Adipose tissue (tissue), 3 donors: ENCODE measurements around the gene ELOF1. TPM values are rescaled to one million over a fixed set of nuclear protein-coding genes. Genes with fewer than 3 reads are reported as not detected.

Experiments
- H3K27ac ChIP-seq: one replicate; pipeline ENCODE4 v1.5.1; 2013; ENCODE audit warnings: low read depth, low read length
- WGBS, 3 donors: extraction: QIAGEN DNeasy Blood & Tissue Kit; methylation state at CpG; one replicate each; pipeline ENCODE4 v1.1.7; 2013; 5-methylcytosine and 5-hydroxymethylcytosine counted together
- polyA plus RNA-seq, 3 donors: library from polyadenylated mRNA; stranded (reverse); fragments of 200-250 nt; gene quantifications; one replicate each; pipeline ENCODE4 v1.2.3, GENCODE V29; 2013
- donor health status: healthy with polysubstance abuse.
- donor health status: Bipolar disorder and iron deficiency.
- donor health status: healthy.

Gene ELOF1
- polyA plus RNA-seq, 3 donors, result 52.6 to 55.2 (median 55.1) TPM

DNA sequence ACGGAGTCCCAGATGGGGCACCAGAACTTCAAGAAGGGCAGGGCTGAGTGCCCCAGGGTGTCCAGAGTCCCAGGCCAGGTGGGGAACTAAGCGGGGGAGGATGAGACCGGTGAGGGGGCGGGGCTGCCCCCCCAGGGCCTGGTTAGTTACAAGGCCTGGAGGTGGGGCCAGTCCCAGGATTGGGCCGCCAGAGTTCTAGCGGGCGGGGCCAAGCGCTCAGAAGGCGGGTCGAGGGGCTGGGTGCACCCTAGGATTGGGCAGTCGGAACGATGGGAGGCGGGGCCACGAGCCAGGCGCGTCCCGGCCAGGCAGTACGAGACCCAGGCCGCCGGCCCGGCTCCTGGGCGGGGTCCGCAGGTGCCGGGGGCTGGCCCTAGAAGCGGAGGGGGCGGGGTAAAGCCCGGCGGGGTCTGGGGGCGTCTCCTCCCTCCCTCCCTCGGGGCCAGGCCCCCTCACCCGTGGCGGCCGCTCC, 54.0 kb downstream of the ELOF1 start:
- 0 to 4% (median 1%) methylated on average over 16 to 33 of the region's 33 CpGs for WGBS, 3 donors
- H3K27ac ChIP-seq, result peak overlapping the region; percentile 51

DNA sequence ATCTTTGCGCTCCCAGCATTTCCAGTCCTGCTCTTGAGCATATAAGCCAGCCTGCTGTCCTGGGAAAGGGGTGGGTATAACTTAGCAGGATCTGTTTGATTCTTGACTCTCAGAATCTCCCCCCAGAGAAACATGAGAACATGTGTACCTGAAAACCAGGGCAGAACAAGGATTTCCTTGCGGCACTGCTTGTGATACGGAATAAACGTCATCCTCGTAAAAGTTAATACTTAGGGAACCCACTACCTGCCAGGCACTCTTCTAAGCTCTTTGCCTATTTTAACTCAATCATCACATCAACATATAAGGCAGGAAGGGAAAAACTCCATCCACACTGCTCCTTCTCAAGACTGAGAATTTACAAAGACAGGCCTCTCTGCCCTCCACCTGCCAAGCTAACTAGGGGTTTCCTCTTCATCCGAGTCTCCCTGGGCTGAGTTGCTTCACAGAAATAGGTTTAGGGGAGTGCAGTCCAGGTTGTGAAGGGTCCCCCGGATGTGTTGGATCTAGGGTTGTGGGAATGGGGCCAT, 54.5 kb downstream of the ELOF1 start:
- H3K27ac ChIP-seq, result no peak overlapping the region
- 34 to 56% (median 53%) methylated on average over 7 of the region's 7 CpGs for WGBS, 3 donors

Other genes starting within 250 kb of the ELOF1 start
- gene RAB3D, start 219.6 kb downstream of the ELOF1 start, polyA plus RNA-seq, result 10 to 100 TPM in 2 of 3 donors, 1 to 10 TPM in 1; 4.6 to 29.6 (median 10.3) TPM
- 10 to 100 TPM; 61.4 to 97.8 (median 69.7) TPM for gene TMEM205, start 213.0 kb downstream of the ELOF1 start, polyA plus RNA-seq
- gene CCDC159, start 212.7 kb downstream of the ELOF1 start, polyA plus RNA-seq, result 10 to 100 TPM; 15.8 to 43.5 (median 20.9) TPM
- 10 to 100 TPM in 2 of 3 donors, 1 to 10 TPM in 1; 5.9 to 18.3 (median 17.9) TPM for gene PLPPR2, start 203.8 kb downstream of the ELOF1 start, polyA plus RNA-seq
- 1 to 10 TPM; 1.4 to 2.4 (median 2.1) TPM for gene SWSAP1, start 184.6 kb downstream of the ELOF1 start, polyA plus RNA-seq
- gene EPOR, start 174.9 kb downstream of the ELOF1 start, polyA plus RNA-seq, result 10 to 100 TPM in 1 of 3 donors, 1 to 10 TPM in 2; 8.0 to 10.5 (median 8.7) TPM
- gene RGL3, start 139.9 kb downstream of the ELOF1 start, polyA plus RNA-seq, result 10 to 100 TPM; 12.9 to 30.4 (median 23.6) TPM
- under 1 TPM in 2 of 3 donors, not detected in 1; 0.15 to 0.30 TPM for gene ODAD3, start 124.1 kb downstream of the ELOF1 start, polyA plus RNA-seq
- gene PRKCSH, start 123.6 kb downstream of the ELOF1 start, polyA plus RNA-seq, result 100 to 1,000 TPM; 111 to 154 (median 149) TPM
- gene ELAVL3, start 78.2 kb downstream of the ELOF1 start, polyA plus RNA-seq, result under 1 TPM in 1 of 3 donors, not detected in 2; 0.03 TPM
- gene ZNF653, start 53.4 kb downstream of the ELOF1 start, polyA plus RNA-seq, result 1 to 10 TPM; 5.8 to 8.0 (median 6.5) TPM
- 10 to 100 TPM; 48.1 to 56.4 (median 50.4) TPM for gene ECSIT, start 30.1 kb downstream of the ELOF1 start, polyA plus RNA-seq
- gene CNN1, start 20.4 kb downstream of the ELOF1 start, polyA plus RNA-seq, result 10 to 100 TPM in 2 of 3 donors, 1 to 10 TPM in 1; 4.3 to 39.0 (median 21.4) TPM
- gene ACP5, start 18.4 kb upstream of the ELOF1 start, polyA plus RNA-seq, result 10 to 100 TPM in 1 of 3 donors, 1 to 10 TPM in 2; 9.7 to 19.6 (median 9.9) TPM
- gene ZNF627, start 38.3 kb upstream of the ELOF1 start, polyA plus RNA-seq, result 1 to 10 TPM; 1.7 to 5.7 (median 2.4) TPM
- gene ZNF823, start 179.7 kb upstream of the ELOF1 start, polyA plus RNA-seq, result 1 to 10 TPM; 1.4 to 2.8 (median 2.1) TPM
- 1 to 10 TPM; 1.2 to 2.4 (median 1.9) TPM for gene ZNF441, start 207.8 kb upstream of the ELOF1 start, polyA plus RNA-seq
- 1 to 10 TPM in 1 of 3 donors, under 1 TPM in 2; 0.22 to 1.0 (median 0.58) TPM for gene ZNF491, start 239.3 kb upstream of the ELOF1 start, polyA plus RNA-seq